SK-N-SH treated with all-trans-retinoic acid at 6 μM for 48 hours (cell line): ENCODE results near the gene DLK1.

Source experiments
- ATAC-seq: fragments of 200-7000 bp; cut with Tn5 transposase; 3 replicates; pipeline ENCODE4 v1.9.1; 2020; ENCODE audit warnings: mild to moderate bottlenecking, moderate library complexity
- ARNTL ChIP-seq: fragments of 450-650 bp; formaldehyde crosslinking; IDR thresholded peaks from 2 replicates; pipeline ENCODE4 v1.5.0; 2020; ENCODE audit warnings: low read depth, mild to moderate bottlenecking, moderate library complexity, borderline replicate concordance
- BACH2 ChIP-seq: fragments of 250-450 bp; sonication (Bioruptor Pico); IDR thresholded peaks from 2 replicates; pipeline ENCODE4 v1.9.0; 2021; ENCODE audit warnings: mild to moderate bottlenecking, borderline replicate concordance
- CREB5 ChIP-seq: fragments of 250-450 bp; sonication (Bioruptor Pico); IDR thresholded peaks from 2 replicates; pipeline ENCODE4 v1.5.1; 2020; ENCODE audit warnings: low read depth, mild to moderate bottlenecking, moderate library complexity
- CSDC2 ChIP-seq: fragments of 250-450 bp; sonication (Bioruptor Pico); IDR thresholded peaks from 2 replicates; pipeline ENCODE4 v1.5.0; 2020; ENCODE audit warnings: mild to moderate bottlenecking, moderate library complexity
- CSRNP3 ChIP-seq: fragments of 250-450 bp; sonication (Bioruptor Pico); IDR thresholded peaks from 2 replicates; pipeline ENCODE4 v1.5.1; 2021; ENCODE audit warnings: mild to moderate bottlenecking, moderate library complexity
- ESRRG ChIP-seq: fragments of 250-450 bp; sonication (Bioruptor Pico); IDR thresholded peaks from 2 replicates; pipeline ENCODE4 v1.6.1; 2021; ENCODE audit warnings: mild to moderate bottlenecking
- GLIS3 ChIP-seq: fragments of 250-450 bp; sonication (Bioruptor Pico); IDR thresholded peaks from 2 replicates; pipeline ENCODE4 v1.5.0; 2020; ENCODE audit warnings: mild to moderate bottlenecking, moderate library complexity
- ISL1 ChIP-seq: fragments of 250-450 bp; sonication (Bioruptor Pico); IDR thresholded peaks from 2 replicates; pipeline ENCODE4 v2.1.2; 2022; ENCODE audit warnings: mild to moderate bottlenecking, moderate library complexity
- OSR1 ChIP-seq: fragments of 250-450 bp; sonication (Bioruptor Pico); IDR thresholded peaks from 2 replicates; pipeline ENCODE4 v1.8.0; 2022; ENCODE audit warnings: moderate library complexity, mild to moderate bottlenecking, inconsistent platforms
- PATZ1 ChIP-seq: fragments of 250-450 bp; sonication (Bioruptor Pico); IDR thresholded peaks from 2 replicates; pipeline ENCODE4 v1.8.0; 2020; ENCODE audit warnings: mild to moderate bottlenecking, moderate library complexity, borderline replicate concordance
- POU6F1 ChIP-seq: fragments of 250-450 bp; sonication (Bioruptor Pico); IDR thresholded peaks from 2 replicates; pipeline ENCODE4 v1.8.0; 2021; ENCODE audit warnings: low read depth, mild to moderate bottlenecking, moderate library complexity, borderline replicate concordance
- PPARA ChIP-seq: fragments of 250-450 bp; sonication (Bioruptor Pico); IDR thresholded peaks from 2 replicates; pipeline ENCODE4 v1.5.0; 2020; ENCODE audit warnings: mild to moderate bottlenecking, borderline replicate concordance
- RARB ChIP-seq: fragments of 250-450 bp; sonication (Bioruptor Pico); IDR thresholded peaks from 2 replicates; pipeline ENCODE4 v1.8.0; 2021; ENCODE audit warnings: mild to moderate bottlenecking, moderate library complexity
- SNAI2 ChIP-seq: fragments of 250-450 bp; sonication (Bioruptor Pico); IDR thresholded peaks from 2 replicates; pipeline ENCODE4 v1.5.0; 2020; ENCODE audit warnings: mild to moderate bottlenecking, moderate library complexity
- TCF4 ChIP-seq: fragments of 250-450 bp; sonication (Bioruptor Pico); IDR thresholded peaks from 2 replicates; pipeline ENCODE4 v1.8.0; 2021; ENCODE audit warnings: mild to moderate bottlenecking, moderate library complexity, borderline replicate concordance
- TOX ChIP-seq: fragments of 250-450 bp; sonication (Bioruptor Pico); IDR thresholded peaks from 2 replicates; pipeline ENCODE4 v1.8.0; 2021; ENCODE audit warnings: mild to moderate bottlenecking, moderate library complexity, borderline replicate concordance
- TSHZ2 ChIP-seq: fragments of 250-450 bp; sonication (Bioruptor Pico); IDR thresholded peaks from 2 replicates; pipeline ENCODE4 v1.5.0; 2020; ENCODE audit warnings: mild to moderate bottlenecking, moderate library complexity
- ZC3H10 ChIP-seq: fragments of 250-450 bp; sonication (Bioruptor Pico); IDR thresholded peaks from 2 replicates; pipeline ENCODE4 v1.5.1; 2021; ENCODE audit warnings: mild to moderate bottlenecking, moderate library complexity
- ZFP30 ChIP-seq: fragments of 450-650 bp; formaldehyde crosslinking; IDR thresholded peaks from 2 replicates; pipeline ENCODE4 v1.5.0; 2022; ENCODE audit warnings: mild to moderate bottlenecking, moderate library complexity
- ZNF565 ChIP-seq: fragments of 450-650 bp; formaldehyde crosslinking; conservative IDR thresholded peaks from 2 replicates; pipeline ENCODE4 v1.5.0; 2020; ENCODE audit warnings: low read depth, mild to moderate bottlenecking, moderate library complexity
- ZNF70 ChIP-seq: fragments of 450-650 bp; formaldehyde crosslinking; IDR thresholded peaks from 2 replicates; pipeline ENCODE4 v1.5.0; 2020; ENCODE audit warnings: mild to moderate bottlenecking, moderate library complexity
- ZNF8 ChIP-seq: fragments of 450-650 bp; formaldehyde crosslinking; IDR thresholded peaks from 2 replicates; pipeline ENCODE4 v1.5.0; 2020; ENCODE audit warnings: mild to moderate bottlenecking, moderate library complexity

DLK1 gene

GRCh38 chr14:100770046-100770445 is 43.4 kb downstream of the DLK1 start:
- no peak for TF ChIP-seq CREB5
- TF ChIP-seq ZNF565 (CRISPR knock-in tag), result no peak
- TF ChIP-seq ZNF8 (CRISPR knock-in tag), result no peak
- no peak for TF ChIP-seq ZC3H10
- no peak for TF ChIP-seq CSRNP3 (CRISPR knock-in tag)
- TF ChIP-seq TCF4, result no peak
- TF ChIP-seq GLIS3 (CRISPR knock-in tag), result no peak
- no peak for TF ChIP-seq PATZ1
- no peak for TF ChIP-seq BACH2 (CRISPR knock-in tag)
- no peak for TF ChIP-seq ARNTL (CRISPR knock-in tag)
- no peak for TF ChIP-seq POU6F1 (CRISPR knock-in tag)
- TF ChIP-seq ESRRG (CRISPR knock-in tag), result no peak
- no peak for TF ChIP-seq PPARA
- TF ChIP-seq ZNF70 (CRISPR knock-in tag), result no peak
- TF ChIP-seq TSHZ2 (CRISPR knock-in tag), result no peak
- no peak for TF ChIP-seq SNAI2 (CRISPR knock-in tag)
- TF ChIP-seq TOX (CRISPR knock-in tag), result no peak
- no peak for TF ChIP-seq ZFP30 (CRISPR knock-in tag)
- TF ChIP-seq ISL1 (CRISPR knock-in tag), result no peak
- ATAC-seq, result no peak

GRCh38 chr14:100770605-100771120 is 44.0 kb downstream of the DLK1 start:
- TF ChIP-seq CSDC2, result no peak
- TF ChIP-seq RARB (CRISPR knock-in tag), result no peak
- no peak for TF ChIP-seq GLIS3 (CRISPR knock-in tag)
- TF ChIP-seq CSRNP3 (CRISPR knock-in tag), result no peak
- TF ChIP-seq OSR1 (CRISPR knock-in tag), result no peak
- TF ChIP-seq ZNF70 (CRISPR knock-in tag), result no peak
- TF ChIP-seq TSHZ2 (CRISPR knock-in tag), result no peak
- TF ChIP-seq ESRRG (CRISPR knock-in tag), result no peak
- TF ChIP-seq ZFP30 (CRISPR knock-in tag), result no peak
- TF ChIP-seq ZC3H10, result no peak
- TF ChIP-seq ISL1 (CRISPR knock-in tag), result no peak
- TF ChIP-seq TCF4, result no peak
- no peak for TF ChIP-seq PPARA
- ATAC-seq, result no peak
